ENCODE measurements around the gene ZDHHC8.

Gene ZDHHC8

DNA sequence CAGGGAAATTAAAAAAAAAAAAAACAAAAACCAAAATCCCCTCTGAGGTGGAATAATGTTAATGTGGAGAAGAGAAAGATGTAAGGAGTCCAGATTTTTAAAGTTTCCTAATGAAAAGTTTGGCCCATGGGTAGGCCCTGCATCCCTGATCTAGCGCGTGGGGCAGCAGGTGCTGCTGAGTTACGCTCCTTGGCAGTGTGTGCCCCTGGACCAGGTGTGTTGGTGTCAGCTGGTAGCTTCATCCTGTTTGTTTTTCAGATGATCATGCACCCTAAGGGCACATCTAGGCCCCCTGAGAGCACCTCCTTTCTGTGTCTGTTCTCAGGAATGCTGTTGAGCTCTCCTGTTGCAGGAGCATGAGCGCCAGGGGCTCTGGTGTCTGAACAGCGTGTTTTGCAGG lies 44.8 kb upstream of the ZDHHC8 start:
- H3K9me3 ChIP-seq (ENCODE audit: insufficient read depth, low read length, severe bottlenecking), result no peaks in the 10 kb centered on the region
- H3K36me3 ChIP-seq (ENCODE audit: insufficient read depth, low read length), result peaks cover 95% of the 10 kb centered on the region
- no peak overlapping the region for H2AFZ ChIP-seq (ENCODE audit: low read depth, low read length)
- no peak overlapping the region for H3K4me3 ChIP-seq (ENCODE audit: low read depth in 1 of 2, low read length in 2 of 2)
- no peak overlapping the region for H3K27ac ChIP-seq (ENCODE audit: low read length)
- H3K27me3 ChIP-seq (ENCODE audit: insufficient read depth, low read length, poor library complexity), result no peaks in the 10 kb centered on the region
- DNase-seq (no peak), ATAC-seq (ENCODE audit: insufficient read depth, low read depth) (no peak)
- peaks cover 34% of the 10 kb centered on the region for H3K4me1 ChIP-seq (ENCODE audit: insufficient read depth, low read length)
- H4K20me1 ChIP-seq (ENCODE audit: insufficient read depth, low read length), result peaks cover 90% of the 10 kb centered on the region
- no peak overlapping the region for H3K4me2 ChIP-seq (ENCODE audit: insufficient read depth, low read length)
- TF ChIP-seq EZH2 (IDR thresholded peaks at IDR 0.05; ENCODE audit: borderline replicate concordance, low read depth, low read length, severe bottlenecking), result no peak
- TF ChIP-seq, protein P1, sequence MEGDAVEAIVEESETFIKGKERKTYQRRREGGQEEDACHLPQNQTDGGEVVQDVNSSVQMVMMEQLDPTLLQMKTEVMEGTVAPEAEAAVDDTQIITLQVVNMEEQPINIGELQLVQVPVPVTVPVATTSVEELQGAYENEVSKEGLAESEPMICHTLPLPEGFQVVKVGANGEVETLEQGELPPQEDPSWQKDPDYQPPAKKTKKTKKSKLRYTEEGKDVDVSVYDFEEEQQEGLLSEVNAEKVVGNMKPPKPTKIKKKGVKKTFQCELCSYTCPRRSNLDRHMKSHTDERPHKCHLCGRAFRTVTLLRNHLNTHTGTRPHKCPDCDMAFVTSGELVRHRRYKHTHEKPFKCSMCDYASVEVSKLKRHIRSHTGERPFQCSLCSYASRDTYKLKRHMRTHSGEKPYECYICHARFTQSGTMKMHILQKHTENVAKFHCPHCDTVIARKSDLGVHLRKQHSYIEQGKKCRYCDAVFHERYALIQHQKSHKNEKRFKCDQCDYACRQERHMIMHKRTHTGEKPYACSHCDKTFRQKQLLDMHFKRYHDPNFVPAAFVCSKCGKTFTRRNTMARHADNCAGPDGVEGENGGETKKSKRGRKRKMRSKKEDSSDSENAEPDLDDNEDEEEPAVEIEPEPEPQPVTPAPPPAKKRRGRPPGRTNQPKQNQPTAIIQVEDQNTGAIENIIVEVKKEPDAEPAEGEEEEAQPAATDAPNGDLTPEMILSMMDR (IDR thresholded peaks at IDR 0.05; ENCODE audit: borderline replicate concordance, extremely low read depth, low read length, poor library complexity, severe bottlenecking), result no peak
- H3K79me2 ChIP-seq (ENCODE audit: insufficient read depth, low read length), result peaks cover 97% of the 10 kb centered on the region
- no peak overlapping the region for H3K9ac ChIP-seq (ENCODE audit: low read depth, low read length)

DNA sequence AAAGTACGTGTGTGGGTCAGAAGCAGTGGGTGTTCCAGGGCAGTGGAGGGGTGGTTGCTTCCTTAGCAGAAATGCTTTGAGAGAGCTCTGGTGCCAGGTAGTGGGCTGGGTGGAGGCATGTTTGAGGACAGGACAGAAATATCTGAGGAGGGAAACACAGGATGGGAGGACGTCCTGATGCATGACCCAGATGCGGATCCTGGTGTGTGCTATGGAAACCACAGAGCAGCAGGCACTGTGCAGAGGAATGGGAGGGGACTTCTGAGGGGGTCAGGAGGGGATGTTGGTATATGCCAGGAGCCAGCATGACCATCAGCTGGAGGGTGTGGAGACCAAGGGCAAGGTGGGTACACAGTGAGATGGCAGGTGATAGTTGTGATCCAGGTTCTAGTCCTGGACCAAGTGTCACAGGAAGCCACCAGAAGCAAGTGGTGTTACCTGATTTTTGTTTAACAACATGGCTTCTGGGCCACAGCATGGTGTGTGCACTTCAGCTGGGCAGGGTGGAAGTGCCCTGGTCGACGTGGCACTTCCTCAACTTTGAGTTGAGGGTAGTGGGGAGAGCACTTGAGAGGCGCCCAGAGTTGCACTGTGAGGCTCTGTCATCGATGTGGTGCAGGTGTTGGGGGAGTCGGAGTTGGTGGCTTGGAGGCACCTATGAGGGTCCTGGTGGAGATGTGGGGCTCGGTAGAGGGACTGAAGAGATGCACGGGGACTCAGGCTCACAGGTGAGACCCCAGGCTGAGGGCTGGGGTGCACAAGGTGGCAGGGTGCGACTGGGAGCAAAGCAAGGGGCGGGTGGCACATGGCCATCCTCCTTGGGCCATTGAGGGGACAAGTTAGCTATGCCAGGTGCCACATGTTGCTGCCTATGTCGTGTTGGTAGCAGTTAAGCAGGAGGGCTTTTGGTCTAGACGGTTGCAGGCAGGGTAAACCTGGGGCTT lies 44.0 kb upstream of the ZDHHC8 start:
- Histone ChIP-seq H3K79me2 (ENCODE audit: insufficient read depth, low read length) (peaks cover 97% of the 10 kb centered on the region), H3K9ac (ENCODE audit: low read depth, low read length) (no peak overlapping the region), H3K4me1 (ENCODE audit: insufficient read depth, low read length) (peaks cover 26% of the 10 kb centered on the region), H3K27me3 (ENCODE audit: insufficient read depth, low read length, poor library complexity) (no peaks in the 10 kb centered on the region), H2AFZ (ENCODE audit: low read depth, low read length) (no peak overlapping the region), H3K9me3 (ENCODE audit: insufficient read depth, low read length, severe bottlenecking) (no peaks in the 10 kb centered on the region), H3K4me3 (ENCODE audit: low read depth in 1 of 2, low read length in 2 of 2) (no peak overlapping the region), H3K27ac (ENCODE audit: low read length) (no peak overlapping the region), H4K20me1 (ENCODE audit: insufficient read depth, low read length) (peaks cover 94% of the 10 kb centered on the region), H3K36me3 (ENCODE audit: insufficient read depth, low read length) (peaks cover 100% of the 10 kb centered on the region), H3K4me2 (ENCODE audit: insufficient read depth, low read length) (no peak overlapping the region)
- ATAC-seq (ENCODE audit: insufficient read depth, low read depth) (no peak), DNase-seq (no peak)
- TF ChIP-seq, protein P1 (IDR thresholded peaks at IDR 0.05; ENCODE audit: borderline replicate concordance, extremely low read depth, low read length, poor library complexity, severe bottlenecking), result no peak

DNA sequence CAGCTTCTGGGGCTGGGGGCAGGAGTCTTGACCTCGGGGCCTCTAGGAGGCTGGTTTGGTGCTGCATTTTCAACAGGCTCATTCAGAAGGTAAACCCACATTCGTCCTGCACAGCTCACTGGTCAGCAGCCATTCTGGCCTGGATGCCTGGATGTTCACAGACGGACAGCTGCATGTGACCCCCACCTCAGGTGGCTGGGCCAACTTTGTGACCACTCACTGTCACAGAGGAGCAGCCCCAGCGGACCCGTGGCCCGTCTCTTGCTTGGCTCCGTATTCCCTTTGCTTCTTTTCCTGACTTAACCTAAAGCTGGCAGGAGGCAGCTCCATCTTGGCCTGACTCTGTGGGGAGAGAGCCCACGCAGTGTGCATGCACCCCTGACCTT lies 43.3 kb upstream of the ZDHHC8 start:
- no peak overlapping the region for H3K4me2 ChIP-seq (ENCODE audit: insufficient read depth, low read length)
- no peaks in the 10 kb centered on the region for H3K9me3 ChIP-seq (ENCODE audit: insufficient read depth, low read length, severe bottlenecking)
- H4K20me1 ChIP-seq (ENCODE audit: insufficient read depth, low read length), result peaks cover 89% of the 10 kb centered on the region
- TF ChIP-seq EZH2 (IDR thresholded peaks at IDR 0.05; ENCODE audit: borderline replicate concordance, low read depth, low read length, severe bottlenecking), result no peak
- TF ChIP-seq, protein P1 (IDR thresholded peaks at IDR 0.05; ENCODE audit: borderline replicate concordance, extremely low read depth, low read length, poor library complexity, severe bottlenecking), result no peak
- H2AFZ ChIP-seq (ENCODE audit: low read depth, low read length), result no peak overlapping the region
- H3K4me1 ChIP-seq (ENCODE audit: insufficient read depth, low read length), result peaks cover 19% of the 10 kb centered on the region
- no peaks in the 10 kb centered on the region for H3K27me3 ChIP-seq (ENCODE audit: insufficient read depth, low read length, poor library complexity)
- no peak overlapping the region for H3K27ac ChIP-seq (ENCODE audit: low read length)
- H3K4me3 ChIP-seq (ENCODE audit: low read depth in 1 of 2, low read length in 2 of 2), result no peak overlapping the region
- DNase-seq, result no peak
- H3K9ac ChIP-seq (ENCODE audit: low read depth, low read length), result no peak overlapping the region
- ATAC-seq (ENCODE audit: insufficient read depth, low read depth), result no peak
- peaks cover 92% of the 10 kb centered on the region for H3K79me2 ChIP-seq (ENCODE audit: insufficient read depth, low read length)
- peaks cover 100% of the 10 kb centered on the region for H3K36me3 ChIP-seq (ENCODE audit: insufficient read depth, low read length)
